ENCODE results near the gene STK16.

Gene STK16

DNA sequence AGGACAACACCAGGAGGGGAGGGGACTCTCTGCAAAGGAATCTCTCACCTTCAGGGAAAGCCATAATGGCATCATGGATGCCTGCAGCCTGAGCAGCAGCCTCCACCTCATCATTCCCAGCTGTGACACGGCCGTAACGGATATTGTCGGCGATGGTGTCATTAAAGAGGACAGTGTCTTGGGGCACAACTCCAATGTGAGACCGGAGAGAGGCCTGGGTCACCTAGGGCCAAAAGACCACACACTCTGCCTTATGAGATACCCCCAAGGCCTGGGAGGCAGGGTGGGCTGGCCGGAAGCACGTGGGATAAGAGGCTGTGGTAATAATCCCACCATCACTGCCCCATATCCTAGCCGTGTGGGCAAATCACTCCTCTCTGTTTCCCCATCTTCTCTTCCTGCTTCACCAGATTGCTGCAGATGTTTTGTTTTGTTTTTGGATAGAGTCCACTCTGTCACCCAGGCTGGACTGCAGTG is 34.4 kb upstream of the STK16 start:
- Histone ChIP-seq H3K23ac (ENCODE audit: low read depth, low read length, poor library complexity) (no peak overlapping the region), H4K91ac (ENCODE audit: low read depth, low read length, poor library complexity) (no peak overlapping the region), H3K18ac (ENCODE audit: low read length) (no peak overlapping the region), H2BK12ac (ENCODE audit: low read length) (no peak overlapping the region), H3K4me1 (ENCODE audit: control insufficient read depth in 2 of 2, insufficient read depth in 1 of 2, low read depth in 1 of 2, low read length in 2 of 2) (peaks cover 7 to 8% of the 10 kb centered on the region in 2 donors), H4K8ac (ENCODE audit: low read depth, low read length) (no peak overlapping the region), H3K27me3 (ENCODE audit: control insufficient read depth in 3 of 3, insufficient read depth in 3 of 3, low read depth in 1 of 3, low read length in 3 of 3) (no peaks in the 10 kb centered on the region), H2AK5ac (ENCODE audit: low read depth, low read length) (no peak overlapping the region), H3K4me3 (ENCODE audit: low read length in 2 of 2) (no peak overlapping the region), H3K27ac (replicated peaks; ENCODE audit: low read length) (no peak overlapping the region), H3K14ac (ENCODE audit: low read length) (no peak overlapping the region), H2AFZ (ENCODE audit: low read length) (no peak overlapping the region), H3K36me3 (replicated peaks in 1 of 2; ENCODE audit: control insufficient read depth in 2 of 2, insufficient read depth in 2 of 2, low read length in 2 of 2) (peaks cover 52 to 76% of the 10 kb centered on the region in 2 donors), H3K4ac (ENCODE audit: low read length) (no peak overlapping the region), H2BK15ac (ENCODE audit: low read length) (no peak overlapping the region), H2BK5ac (ENCODE audit: low read length) (no peak overlapping the region), H3K79me1 (ENCODE audit: low read depth, low read length) (no peaks in the 10 kb centered on the region), H2BK120ac (ENCODE audit: low read depth, low read length) (no peak overlapping the region), H3K4me2 (ENCODE audit: insufficient read depth, low read length, poor library complexity, severe bottlenecking) (no peak overlapping the region), H3K9me3 (replicated peaks in 1 of 2; ENCODE audit: control insufficient read depth in 2 of 2, insufficient read depth in 1 of 2, low read depth in 1 of 2, low read length in 2 of 2) (no peaks in the 10 kb centered on the region), H3K9ac (ENCODE audit: low read depth, low read length, poor library complexity) (no peak overlapping the region)
- WGBS, 2 donors (ENCODE audit: extremely low coverage in 2 of 2, insufficient read length in 2 of 2, insufficient replicate concordance in 1 of 2), result no CpG with 5 or more reads among the region's 9 CpGs
- DNase-seq (ENCODE audit: low spot score), result no peak

DNA sequence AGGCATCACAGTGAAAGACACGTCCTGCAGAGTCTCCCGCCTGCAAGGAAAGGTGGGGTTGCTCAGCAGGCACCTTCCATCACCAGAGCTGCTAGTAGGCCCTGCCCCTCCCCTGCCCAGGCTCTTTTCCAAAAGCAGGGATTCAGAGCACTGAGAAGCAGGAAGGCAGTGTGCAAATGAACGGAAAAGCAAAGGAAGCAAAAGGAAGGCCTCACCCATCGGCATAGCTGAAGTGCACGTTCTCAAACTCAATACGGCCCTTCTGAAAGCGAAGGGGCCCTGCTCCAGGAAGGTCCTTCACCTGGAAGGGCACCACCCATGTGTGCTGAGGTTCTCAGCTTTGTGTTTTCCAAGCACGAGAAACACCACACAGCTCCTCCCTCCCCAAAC is 32.3 kb upstream of the STK16 start:
- H4K91ac ChIP-seq (ENCODE audit: low read depth, low read length, poor library complexity), result no peak overlapping the region
- peaks cover 54 to 81% of the 10 kb centered on the region in 2 donors for H3K36me3 ChIP-seq (replicated peaks in 1 of 2; ENCODE audit: control insufficient read depth in 2 of 2, insufficient read depth in 2 of 2, low read length in 2 of 2)
- no peaks in the 10 kb centered on the region for H3K27me3 ChIP-seq (ENCODE audit: control insufficient read depth in 3 of 3, insufficient read depth in 3 of 3, low read depth in 1 of 3, low read length in 3 of 3)
- no peak overlapping the region for H2BK15ac ChIP-seq (ENCODE audit: low read length)
- no peak overlapping the region for H2BK120ac ChIP-seq (ENCODE audit: low read depth, low read length)
- no peak overlapping the region for H3K23ac ChIP-seq (ENCODE audit: low read depth, low read length, poor library complexity)
- H2AK5ac ChIP-seq (ENCODE audit: low read depth, low read length), result no peak overlapping the region
- H2AFZ ChIP-seq (ENCODE audit: low read length), result no peak overlapping the region
- no peak overlapping the region for H3K4me2 ChIP-seq (ENCODE audit: insufficient read depth, low read length, poor library complexity, severe bottlenecking)
- H3K9ac ChIP-seq (ENCODE audit: low read depth, low read length, poor library complexity), result peak overlapping the region; percentile 3
- DNase-seq (ENCODE audit: low spot score), result no peak
- peaks cover 1 to 2% of the 10 kb centered on the region in 2 donors for H3K4me1 ChIP-seq (ENCODE audit: control insufficient read depth in 2 of 2, insufficient read depth in 1 of 2, low read depth in 1 of 2, low read length in 2 of 2)
- H2BK12ac ChIP-seq (ENCODE audit: low read length), result no peak overlapping the region
- no peak overlapping the region for H4K8ac ChIP-seq (ENCODE audit: low read depth, low read length)
- no peak overlapping the region for H3K18ac ChIP-seq (ENCODE audit: low read length)
- H3K27ac ChIP-seq (replicated peaks; ENCODE audit: low read length), result no peak overlapping the region
- WGBS, 2 donors (ENCODE audit: extremely low coverage in 2 of 2, insufficient read length in 2 of 2, insufficient replicate concordance in 1 of 2), result no CpG with 5 or more reads among the region's 8 CpGs
- H3K9me3 ChIP-seq (replicated peaks in 1 of 2; ENCODE audit: control insufficient read depth in 2 of 2, insufficient read depth in 1 of 2, low read depth in 1 of 2, low read length in 2 of 2), result no peaks in the 10 kb centered on the region
- no peak overlapping the region for H3K4ac ChIP-seq (ENCODE audit: low read length)
- H2BK5ac ChIP-seq (ENCODE audit: low read length), result no peak overlapping the region
- no peak overlapping the region for H3K4me3 ChIP-seq (ENCODE audit: low read length in 2 of 2)
- H3K14ac ChIP-seq (ENCODE audit: low read length), result no peak overlapping the region
- no peaks in the 10 kb centered on the region for H3K79me1 ChIP-seq (ENCODE audit: low read depth, low read length)

DNA sequence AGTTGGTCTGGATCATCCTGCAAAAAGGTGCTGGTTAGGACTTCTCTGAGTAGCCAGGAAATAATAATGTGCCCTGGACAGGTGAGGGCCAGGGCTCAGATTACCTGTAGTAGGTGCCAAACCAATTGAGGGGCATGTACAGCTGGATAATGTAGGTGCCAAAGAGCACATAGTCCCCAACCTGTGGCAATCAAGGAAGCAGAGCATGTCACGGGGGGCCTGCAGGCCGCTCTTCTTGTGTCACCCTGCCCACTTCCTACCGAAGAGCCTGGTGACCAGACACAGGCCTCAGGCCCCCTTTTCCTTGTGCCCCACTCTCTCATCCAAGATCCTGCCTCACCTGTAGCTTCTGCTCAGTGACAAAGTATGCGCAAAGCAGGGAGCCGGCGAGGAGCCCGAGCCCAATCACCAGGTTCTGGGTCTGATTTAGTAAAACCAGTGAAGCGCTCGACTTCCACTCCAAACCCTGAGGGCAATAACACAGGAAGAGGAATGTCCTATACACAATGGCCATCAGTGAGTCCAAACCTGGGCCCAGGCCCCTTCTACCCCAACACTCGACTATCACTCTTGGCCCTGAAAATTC is 31.7 kb upstream of the STK16 start:
- no peak overlapping the region for H2BK120ac ChIP-seq (ENCODE audit: low read depth, low read length)
- no peaks in the 10 kb centered on the region for H3K79me1 ChIP-seq (ENCODE audit: low read depth, low read length)
- no peak overlapping the region for H2BK15ac ChIP-seq (ENCODE audit: low read length)
- H3K23ac ChIP-seq (ENCODE audit: low read depth, low read length, poor library complexity), result no peak overlapping the region
- no peak overlapping the region for H2AFZ ChIP-seq (ENCODE audit: low read length)
- H3K36me3 ChIP-seq (replicated peaks in 1 of 2; ENCODE audit: control insufficient read depth in 2 of 2, insufficient read depth in 2 of 2, low read length in 2 of 2), result peaks cover 50 to 75% of the 10 kb centered on the region in 2 donors
- peaks cover 2 to 4% of the 10 kb centered on the region in 2 donors for H3K4me1 ChIP-seq (ENCODE audit: control insufficient read depth in 2 of 2, insufficient read depth in 1 of 2, low read depth in 1 of 2, low read length in 2 of 2)
- no peaks in the 10 kb centered on the region for H3K9me3 ChIP-seq (replicated peaks in 1 of 2; ENCODE audit: control insufficient read depth in 2 of 2, insufficient read depth in 1 of 2, low read depth in 1 of 2, low read length in 2 of 2)
- WGBS, 2 donors (ENCODE audit: extremely low coverage in 2 of 2, insufficient read length in 2 of 2, insufficient replicate concordance in 1 of 2), result no CpG with 5 or more reads among the region's 10 CpGs
- no peak overlapping the region for H2BK12ac ChIP-seq (ENCODE audit: low read length)
- no peak overlapping the region for H3K9ac ChIP-seq (ENCODE audit: low read depth, low read length, poor library complexity)
- no peak overlapping the region for H4K91ac ChIP-seq (ENCODE audit: low read depth, low read length, poor library complexity)
- no peak for DNase-seq (ENCODE audit: low spot score)
- no peak overlapping the region for H3K14ac ChIP-seq (ENCODE audit: low read length)
- no peak overlapping the region for H2BK5ac ChIP-seq (ENCODE audit: low read length)
- no peak overlapping the region for H3K27ac ChIP-seq (replicated peaks; ENCODE audit: low read length)
- H4K8ac ChIP-seq (ENCODE audit: low read depth, low read length), result no peak overlapping the region
- no peak overlapping the region for H3K4me3 ChIP-seq (ENCODE audit: low read length in 2 of 2)
- H3K4me2 ChIP-seq (ENCODE audit: insufficient read depth, low read length, poor library complexity, severe bottlenecking), result no peak overlapping the region
- H3K4ac ChIP-seq (ENCODE audit: low read length), result no peak overlapping the region
- H2AK5ac ChIP-seq (ENCODE audit: low read depth, low read length), result no peak overlapping the region
- no peaks in the 10 kb centered on the region for H3K27me3 ChIP-seq (ENCODE audit: control insufficient read depth in 3 of 3, insufficient read depth in 3 of 3, low read depth in 1 of 3, low read length in 3 of 3)
- H3K18ac ChIP-seq (ENCODE audit: low read length), result no peak overlapping the region

DNA sequence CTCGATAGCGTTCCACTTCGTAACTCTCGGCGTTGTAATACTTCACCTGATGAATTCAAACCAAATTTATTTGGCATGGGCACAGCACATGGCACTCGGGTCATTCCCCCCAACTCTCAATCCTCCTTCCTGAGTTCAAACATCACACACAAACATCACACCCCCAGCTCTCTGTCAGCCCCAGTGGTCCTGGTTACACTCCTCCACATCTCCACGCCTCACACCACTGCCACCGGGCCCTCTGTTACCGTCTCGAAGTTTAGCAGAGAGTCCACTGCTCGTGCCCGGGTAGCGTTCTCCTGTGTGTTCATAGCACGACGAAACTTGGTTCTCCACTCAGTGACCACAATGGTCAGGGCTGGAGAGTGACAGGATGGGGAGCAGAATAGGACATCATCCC is 31.1 kb upstream of the STK16 start:
- H4K91ac ChIP-seq (ENCODE audit: low read depth, low read length, poor library complexity), result no peak overlapping the region
- no peaks in the 10 kb centered on the region for H3K27me3 ChIP-seq (ENCODE audit: control insufficient read depth in 3 of 3, insufficient read depth in 3 of 3, low read depth in 1 of 3, low read length in 3 of 3)
- no peak overlapping the region for H2AK5ac ChIP-seq (ENCODE audit: low read depth, low read length)
- no peak for DNase-seq (ENCODE audit: low spot score)
- H2BK12ac ChIP-seq (ENCODE audit: low read length), result no peak overlapping the region
- H3K23ac ChIP-seq (ENCODE audit: low read depth, low read length, poor library complexity), result no peak overlapping the region
- H3K9ac ChIP-seq (ENCODE audit: low read depth, low read length, poor library complexity), result no peak overlapping the region
- no peak overlapping the region for H2AFZ ChIP-seq (ENCODE audit: low read length)
- no peak overlapping the region for H3K4ac ChIP-seq (ENCODE audit: low read length)
- no peak overlapping the region for H3K18ac ChIP-seq (ENCODE audit: low read length)
- no peak overlapping the region for H4K8ac ChIP-seq (ENCODE audit: low read depth, low read length)
- H3K14ac ChIP-seq (ENCODE audit: low read length), result no peak overlapping the region
- no peaks in the 10 kb centered on the region for H3K79me1 ChIP-seq (ENCODE audit: low read depth, low read length)
- WGBS, 2 donors (ENCODE audit: extremely low coverage in 2 of 2, insufficient read length in 2 of 2, insufficient replicate concordance in 1 of 2), result no CpG with 5 or more reads among the region's 15 CpGs
- peaks cover 44 to 70% of the 10 kb centered on the region in 2 donors for H3K36me3 ChIP-seq (replicated peaks in 1 of 2; ENCODE audit: control insufficient read depth in 2 of 2, insufficient read depth in 2 of 2, low read length in 2 of 2)
- no peak overlapping the region for H2BK5ac ChIP-seq (ENCODE audit: low read length)
- no peak overlapping the region for H3K27ac ChIP-seq (replicated peaks; ENCODE audit: low read length)
- no peak overlapping the region for H3K4me3 ChIP-seq (ENCODE audit: low read length in 2 of 2)
- no peak overlapping the region for H2BK120ac ChIP-seq (ENCODE audit: low read depth, low read length)
- no peak overlapping the region for H3K4me2 ChIP-seq (ENCODE audit: insufficient read depth, low read length, poor library complexity, severe bottlenecking)
- no peak overlapping the region for H2BK15ac ChIP-seq (ENCODE audit: low read length)
- no peaks in the 10 kb centered on the region for H3K9me3 ChIP-seq (replicated peaks in 1 of 2; ENCODE audit: control insufficient read depth in 2 of 2, insufficient read depth in 1 of 2, low read depth in 1 of 2, low read length in 2 of 2)
- peaks cover 4 to 6% of the 10 kb centered on the region in 2 donors for H3K4me1 ChIP-seq (ENCODE audit: control insufficient read depth in 2 of 2, insufficient read depth in 1 of 2, low read depth in 1 of 2, low read length in 2 of 2)

Measured in neuronal stem cell (in vitro differentiated cells).